HG03378 (cell line): Measurements from ENCODE around the gene FBXO9.
"Not testable (repeated sequence)": the region's sequence is repeated elsewhere in the genome, so short reads cannot be mapped to it uniquely, and the experiment has no call there.

Source experiments
- ATAC-seq: cut with Tn5 transposase; IDR thresholded peaks from one replicate; pipeline ENCODE4 v1.9.1; 2021; ENCODE audit warnings: mild to moderate bottlenecking, moderate library complexity; ENCODE audit not compliant: unreplicated experiment

FBXO9 gene

DNA sequence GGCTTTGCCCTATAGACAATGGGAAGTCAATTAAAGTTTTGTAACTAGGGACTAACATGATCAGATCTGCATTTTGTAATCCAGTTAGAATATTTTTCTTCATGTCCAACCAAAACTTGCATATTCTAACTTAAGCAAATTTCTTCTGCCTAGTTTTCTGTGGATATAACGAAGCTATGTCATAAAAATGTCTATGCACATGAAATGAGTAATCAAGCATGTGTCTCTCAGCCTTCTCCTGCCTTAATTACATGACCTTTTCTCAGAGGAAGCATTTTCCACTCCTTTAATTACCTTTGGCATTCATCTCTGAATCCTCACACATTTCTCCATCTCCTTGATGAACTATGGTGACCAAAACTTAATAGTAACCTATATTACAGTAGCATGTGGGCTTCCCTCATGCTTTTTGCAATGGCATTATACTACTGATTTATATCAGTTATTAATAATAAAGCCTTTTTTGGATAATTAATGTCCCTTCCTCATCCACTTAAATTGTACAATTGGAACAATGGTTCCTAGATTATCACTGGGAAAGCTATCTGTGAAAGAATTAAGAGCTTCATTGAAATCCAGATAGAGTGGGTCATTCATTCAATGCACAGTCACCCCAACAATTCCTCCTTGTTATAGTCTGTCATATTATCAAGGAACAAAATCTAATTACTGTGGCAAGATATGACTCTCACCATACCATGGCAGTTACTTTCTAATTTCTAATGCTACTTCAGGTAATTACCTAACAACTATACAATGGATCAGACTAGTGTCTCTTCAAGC, 19.1 kb upstream of the FBXO9 start:
- ATAC-seq: no peak

DNA sequence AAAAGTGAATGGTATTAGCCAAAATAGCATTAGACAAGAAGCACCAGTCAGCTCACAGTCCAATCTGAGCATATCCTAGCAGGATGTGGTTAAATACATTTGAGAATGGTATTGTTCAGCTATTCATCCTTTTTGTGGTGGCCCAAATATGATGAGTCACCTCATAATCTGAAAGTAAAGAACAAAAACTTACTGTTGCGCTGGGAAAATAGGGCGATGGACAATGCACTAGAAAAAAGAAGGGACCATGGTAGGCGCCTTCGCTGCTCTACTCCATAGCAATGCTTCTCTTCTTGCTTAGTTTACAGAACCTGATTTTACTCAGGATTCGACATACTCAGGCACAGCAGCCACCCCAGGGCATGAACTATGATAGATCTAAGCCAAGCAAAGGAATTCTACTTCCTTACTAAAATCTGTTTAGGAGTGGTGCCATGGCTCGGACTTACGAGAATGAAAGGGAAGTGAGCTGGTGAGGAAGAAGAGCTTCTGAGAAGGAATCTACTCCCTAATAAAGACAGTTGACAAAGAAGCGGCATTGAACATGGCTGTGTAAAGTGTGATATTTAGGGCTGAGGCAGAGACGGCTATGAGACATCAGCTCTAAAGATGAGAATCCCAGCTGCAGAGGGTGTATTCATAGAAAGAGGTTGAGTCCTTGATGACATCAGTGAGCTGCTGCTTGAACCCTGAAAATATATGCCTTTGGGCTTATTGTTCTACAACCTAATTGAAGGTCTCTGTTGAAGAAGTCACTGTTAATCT, 16.6 kb upstream of the FBXO9 start:
- ATAC-seq: peak; percentile 97

DNA sequence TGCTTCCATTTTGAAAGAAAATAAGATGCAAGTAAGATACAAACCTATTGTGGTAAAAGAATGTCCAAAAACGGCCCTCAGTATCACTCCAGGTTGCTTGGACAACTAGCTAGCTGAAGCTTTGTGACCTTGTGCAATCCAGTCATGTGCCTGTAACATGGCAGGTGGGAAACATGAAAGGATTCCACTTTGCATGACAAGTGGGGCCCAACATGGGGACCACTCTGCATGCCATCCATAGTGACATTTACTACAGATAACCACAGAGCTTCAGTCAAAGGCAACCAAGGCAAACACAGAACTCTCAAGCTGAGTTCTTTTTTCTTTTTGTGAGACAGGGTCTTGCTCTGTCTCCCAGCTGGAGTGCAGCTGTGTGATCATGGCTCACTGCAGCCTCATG, 15.8 kb upstream of the FBXO9 start:
- ATAC-seq: no peak

DNA sequence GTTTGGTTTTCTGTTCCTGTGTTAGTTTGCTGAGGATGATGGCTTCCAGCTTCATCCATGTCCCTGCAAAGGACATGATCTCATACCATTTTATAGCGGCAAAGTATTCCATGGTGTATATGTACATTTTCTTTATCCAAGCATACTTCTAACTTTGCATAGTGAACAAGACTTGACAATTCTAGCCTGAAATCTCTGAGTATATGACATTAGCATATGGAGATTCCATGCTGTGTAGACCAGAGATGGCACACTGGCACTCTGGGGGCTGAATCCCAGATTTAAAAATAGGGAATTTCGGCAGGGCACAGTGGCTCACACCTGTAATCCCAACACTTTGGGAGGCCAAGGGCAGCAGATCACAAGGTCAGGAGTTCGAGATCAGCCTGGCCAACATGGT, 13.1 kb upstream of the FBXO9 start:
- not testable (repeated sequence) for ATAC-seq

DNA sequence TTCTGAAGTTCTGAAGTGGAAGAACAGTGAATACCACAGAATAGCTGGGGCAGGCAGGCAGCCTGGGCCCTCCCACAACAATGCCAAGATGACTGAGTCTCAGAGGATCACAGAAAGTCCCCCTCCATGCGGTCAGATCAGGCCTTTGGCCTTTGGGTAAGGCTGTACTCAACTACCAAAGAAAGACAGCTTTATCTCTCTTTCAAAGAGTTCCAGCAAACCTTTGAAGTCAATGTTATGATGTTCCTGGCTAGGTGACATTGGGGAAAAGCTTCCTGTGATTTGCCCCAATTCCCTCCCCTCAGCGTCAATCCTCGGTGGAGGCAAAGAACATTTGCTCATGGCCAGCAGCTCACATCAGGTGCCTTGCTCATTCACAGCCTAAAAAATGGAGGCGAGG, 10.7 kb upstream of the FBXO9 start:
- ATAC-seq: no peak

DNA sequence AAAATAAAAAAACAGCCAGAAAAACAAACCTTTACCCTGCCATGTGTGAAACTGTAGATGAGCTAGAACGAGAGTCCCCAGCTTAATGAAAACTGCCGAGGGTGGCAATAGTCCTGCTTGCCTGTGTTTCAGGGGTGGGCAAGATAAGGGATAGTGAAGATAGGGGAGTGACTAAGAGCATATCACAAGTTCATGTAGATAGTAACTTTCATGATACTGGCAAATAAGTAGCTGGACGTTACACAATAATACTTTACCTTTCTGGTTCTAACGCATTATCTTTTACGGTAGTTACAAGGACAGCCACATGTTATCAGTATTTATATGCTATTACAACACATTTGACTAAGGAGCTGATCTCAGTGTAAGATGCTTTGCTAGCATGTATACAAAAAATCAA, 9.3 kb upstream of the FBXO9 start:
- ATAC-seq: no peak

DNA sequence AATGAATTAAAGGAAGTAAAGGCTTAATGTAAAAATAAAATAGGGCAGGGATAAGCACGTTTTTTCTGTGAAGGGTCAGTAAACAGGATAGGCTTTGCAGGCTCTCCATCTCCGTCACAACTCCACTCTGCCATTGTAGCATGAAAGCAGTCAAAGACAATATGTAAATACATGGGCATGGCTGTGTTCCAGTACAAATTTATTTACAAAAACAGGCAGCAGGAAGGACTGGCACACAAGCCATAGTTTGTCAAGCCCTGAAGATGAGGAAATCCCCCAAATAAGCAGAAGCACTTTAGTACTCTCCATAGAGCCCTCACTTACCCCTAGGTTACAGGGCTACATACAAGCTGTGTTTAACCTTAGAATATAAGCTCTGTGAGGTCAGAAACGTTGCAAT, 8.9 kb upstream of the FBXO9 start:
- no peak for ATAC-seq

DNA sequence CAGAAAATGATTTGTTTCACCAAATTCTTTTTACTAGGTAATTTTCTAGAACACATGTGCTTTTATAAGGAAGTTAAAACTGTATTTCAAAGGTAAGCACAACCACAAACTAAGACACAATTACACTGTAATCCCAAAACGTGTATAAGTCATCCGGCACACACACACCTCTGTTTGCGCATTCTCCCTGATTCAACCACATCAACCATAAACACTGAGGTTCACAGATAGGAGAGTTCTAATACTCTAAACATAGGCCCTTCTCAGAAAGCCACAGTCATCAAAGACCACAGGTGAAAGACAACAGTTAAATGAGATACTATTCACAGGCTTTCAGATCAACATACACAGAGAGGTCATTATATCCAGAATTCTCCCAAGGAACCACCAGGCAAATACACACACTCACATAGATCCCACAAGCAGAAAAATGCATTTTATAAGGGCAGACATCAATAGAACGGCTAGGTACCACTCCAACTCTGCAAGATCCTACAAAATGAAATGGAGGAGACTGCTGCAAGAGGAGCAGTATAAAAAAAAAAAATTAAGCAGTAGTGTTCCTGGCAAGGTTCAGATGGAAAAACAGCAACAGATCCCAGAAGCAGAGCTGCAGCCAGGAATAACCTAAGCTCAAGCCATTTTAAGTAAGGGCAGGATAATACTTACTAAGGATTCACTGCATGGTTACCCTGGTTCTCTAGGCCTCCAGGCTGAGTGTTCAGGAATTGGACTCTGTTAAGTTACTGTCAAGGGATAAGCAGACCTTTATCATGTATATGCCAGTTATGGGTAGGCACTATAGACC, 6.6 kb upstream of the FBXO9 start:
- ATAC-seq: no peak

DNA sequence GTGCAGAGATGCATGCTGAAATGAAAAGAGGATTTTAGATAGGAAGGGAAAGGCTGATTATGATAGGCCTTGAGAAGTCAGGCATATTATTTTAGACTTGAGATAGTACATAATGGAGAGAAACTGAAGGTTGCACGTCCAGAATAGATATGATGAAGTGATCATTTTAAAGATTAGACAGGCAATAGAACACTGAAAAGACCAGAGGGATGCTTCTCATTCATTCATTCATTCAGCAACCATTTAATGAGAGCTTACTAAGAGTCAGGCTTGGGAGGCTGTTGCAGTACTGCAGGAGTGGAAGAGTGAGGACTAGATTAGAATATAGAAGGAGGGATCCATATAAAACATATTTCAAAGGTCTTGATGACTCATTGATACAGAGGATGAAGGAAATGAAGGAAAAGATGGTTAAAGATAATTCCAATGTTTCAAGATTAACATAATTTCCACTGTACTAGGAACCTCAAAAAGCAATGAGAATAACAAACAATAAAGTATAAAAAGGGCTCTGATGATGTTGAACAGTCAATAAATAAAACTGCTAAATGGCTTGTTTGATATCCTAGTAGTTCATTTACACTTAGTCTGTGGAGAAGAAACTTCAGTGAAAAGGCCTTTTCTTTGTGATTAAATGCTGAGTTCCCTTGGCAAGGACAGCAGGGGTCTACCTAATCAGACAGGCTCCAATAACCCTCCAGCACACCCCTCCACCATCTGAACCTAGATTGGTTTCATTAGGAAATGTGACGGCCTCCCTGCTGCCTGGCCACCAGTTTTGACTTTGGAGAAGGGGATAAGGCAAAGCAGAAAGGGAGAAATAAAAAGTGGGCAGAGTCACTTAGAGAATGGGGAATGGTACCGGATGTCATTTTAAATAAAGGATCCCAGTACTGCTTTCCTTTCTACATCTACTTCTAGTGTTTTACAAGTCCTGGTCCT, 5.3 kb upstream of the FBXO9 start:
- ATAC-seq: no peak

DNA sequence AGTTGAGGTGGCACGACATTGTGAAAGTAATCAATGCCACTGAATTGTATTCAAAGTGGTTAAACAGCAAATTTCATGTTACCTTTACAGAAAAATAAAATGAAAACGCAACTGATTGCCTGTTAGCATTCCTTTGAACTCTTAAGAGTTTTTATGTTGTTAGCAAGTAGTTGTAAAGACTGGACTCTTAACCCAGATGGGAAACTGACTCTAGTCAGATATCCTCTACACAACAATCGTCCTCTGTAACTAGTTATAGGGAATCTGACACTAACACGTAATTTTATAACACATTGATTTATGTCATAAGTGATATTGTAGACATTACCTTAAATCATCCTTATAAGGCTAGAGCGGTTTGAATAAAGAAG, 3.0 kb upstream of the FBXO9 start:
- ATAC-seq: no peak

DNA sequence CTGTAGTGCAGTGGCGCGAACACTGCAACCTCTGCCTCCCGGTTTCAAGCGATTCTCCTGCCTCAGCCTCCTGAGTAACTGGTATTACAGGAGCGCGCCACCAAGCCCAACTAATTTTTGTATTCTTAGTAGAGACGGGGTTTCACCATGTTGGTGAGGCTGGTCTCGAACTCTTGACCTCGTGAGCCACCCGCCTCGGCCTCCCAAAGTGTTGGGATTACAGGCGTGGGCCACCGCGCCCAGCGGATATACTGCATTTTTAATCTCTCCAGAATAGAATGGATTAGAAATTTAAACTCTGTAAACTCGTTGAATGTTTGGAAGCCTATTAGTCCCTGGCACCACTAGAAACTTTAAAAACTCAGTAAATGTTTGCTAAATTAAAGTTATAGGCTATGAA, 949 bp upstream of the FBXO9 start:
- ATAC-seq: not testable (repeated sequence)

DNA sequence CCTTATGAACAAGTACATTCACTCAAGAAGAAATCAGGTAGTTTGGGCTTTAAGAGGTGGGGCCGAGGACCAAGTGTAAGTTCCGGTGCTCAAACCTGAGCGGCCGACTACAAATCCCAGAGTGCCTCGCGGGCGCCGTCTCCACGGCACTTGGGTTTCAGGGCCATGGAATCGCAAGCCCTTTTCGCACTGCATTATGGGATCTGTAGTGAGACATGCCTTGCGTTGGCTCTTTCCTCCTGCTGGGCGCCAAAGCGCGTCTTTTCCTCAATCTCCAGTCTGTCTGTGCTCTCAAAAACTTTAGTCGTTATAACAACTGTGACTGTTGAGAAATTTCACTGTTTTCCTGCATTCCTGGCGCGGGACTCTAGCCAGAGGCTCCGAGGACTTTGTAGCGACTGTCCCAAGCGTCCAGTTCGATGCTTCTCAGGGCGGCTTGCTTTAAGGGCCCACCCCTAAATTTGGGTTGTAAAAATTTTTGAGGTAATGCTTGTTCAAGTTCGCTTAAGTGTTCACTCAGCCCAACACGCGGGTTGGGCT, 408 bp upstream of the FBXO9 start:
- ATAC-seq: peak; percentile 85

DNA sequence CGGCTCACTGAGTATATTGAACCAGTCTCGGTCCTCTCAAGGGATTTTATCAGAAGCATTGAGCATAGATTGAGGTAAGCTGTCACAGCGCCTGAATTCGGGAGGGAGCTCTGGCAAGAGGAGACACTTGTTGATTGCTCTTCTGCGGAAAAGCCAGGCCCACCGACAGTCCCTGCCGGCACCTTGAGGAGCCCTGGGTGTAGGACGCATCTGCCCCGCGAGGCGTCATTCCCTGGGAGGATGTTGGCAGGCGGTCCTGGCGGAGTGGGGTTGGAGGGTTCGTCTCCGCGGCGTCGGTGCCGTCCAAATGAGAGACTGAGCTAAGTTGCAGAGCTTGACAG, 843 bp downstream of the FBXO9 start:
- ATAC-seq: no peak

DNA sequence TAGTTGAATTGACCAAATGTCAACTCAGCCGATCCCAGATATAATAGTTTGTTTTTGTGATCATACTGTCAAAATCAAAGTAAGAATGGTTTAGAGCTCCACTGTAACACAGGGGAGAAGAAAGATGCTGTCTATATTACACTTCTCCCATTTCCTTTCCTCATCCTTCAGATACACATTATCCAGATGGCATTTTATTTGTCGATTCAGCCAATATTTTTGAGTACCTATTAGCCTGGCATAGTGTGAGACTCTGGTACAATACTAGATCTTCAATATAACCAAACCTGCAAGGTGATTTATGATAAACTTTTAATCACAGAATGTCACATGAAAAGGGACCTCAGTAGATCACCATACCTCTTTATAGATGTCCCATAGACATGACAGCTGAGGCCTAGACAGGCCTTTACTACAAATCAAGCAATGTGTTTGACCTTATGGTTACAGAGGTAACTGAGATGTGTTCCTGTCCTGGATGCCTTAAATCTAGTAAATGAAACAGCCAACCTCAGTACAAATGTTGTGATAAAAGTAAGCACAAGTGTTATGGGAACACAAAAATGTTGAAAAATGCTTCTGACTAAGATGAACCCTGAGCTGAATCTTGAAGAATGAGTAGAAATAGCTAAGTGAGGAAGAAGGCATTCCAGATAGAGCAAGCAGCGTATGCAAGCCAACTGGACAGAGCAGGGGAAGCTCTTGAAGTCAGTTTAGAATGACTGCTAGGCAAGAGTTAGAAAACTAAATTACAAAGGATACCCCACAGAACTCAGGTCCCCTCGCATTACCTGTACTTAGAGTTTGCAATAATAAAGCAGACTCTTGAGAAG, 1.9 kb downstream of the FBXO9 start:
- ATAC-seq: no peak

DNA sequence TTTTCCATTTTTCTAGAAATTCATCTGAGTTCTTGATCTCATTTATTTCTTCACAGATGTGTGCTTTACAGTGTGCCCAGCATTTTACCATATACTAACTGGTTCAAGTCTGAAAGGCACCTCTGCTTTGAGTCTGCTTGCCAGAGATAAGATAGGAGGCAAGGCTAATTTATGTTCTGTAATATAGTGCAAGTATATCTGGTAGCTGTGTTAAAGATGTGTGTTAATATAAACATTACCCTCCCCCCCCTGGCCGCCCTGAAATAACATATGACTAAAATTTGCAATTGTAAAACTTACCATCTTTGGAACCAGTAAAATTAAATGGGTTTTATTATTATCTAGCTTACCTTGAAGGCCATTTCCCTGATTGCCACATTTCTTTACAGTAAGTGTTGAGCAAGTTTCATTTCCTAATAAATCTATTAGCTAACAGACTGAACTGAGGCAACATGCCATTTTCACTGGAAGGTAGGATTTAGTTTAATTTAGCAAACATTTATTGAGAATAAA, 2.7 kb downstream of the FBXO9 start:
- no peak for ATAC-seq

DNA sequence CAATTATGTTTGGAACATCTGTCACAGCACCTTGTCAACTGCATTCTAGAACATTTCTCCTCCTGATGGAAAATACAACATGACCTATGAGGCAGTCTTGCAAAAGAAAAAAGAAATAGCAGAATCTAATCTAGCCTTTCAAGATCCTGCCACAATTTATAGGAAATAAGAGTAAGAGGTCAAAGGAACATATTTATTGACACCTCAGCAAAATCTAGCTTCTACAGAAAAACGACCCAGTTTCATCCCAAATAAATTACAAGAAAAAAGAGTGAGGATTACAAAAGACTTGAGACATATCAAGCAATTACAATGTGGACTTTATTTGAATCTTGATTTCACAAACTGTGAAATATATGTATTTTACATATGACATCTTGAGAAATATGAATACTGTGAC, 4.2 kb downstream of the FBXO9 start:
- ATAC-seq: no peak

DNA sequence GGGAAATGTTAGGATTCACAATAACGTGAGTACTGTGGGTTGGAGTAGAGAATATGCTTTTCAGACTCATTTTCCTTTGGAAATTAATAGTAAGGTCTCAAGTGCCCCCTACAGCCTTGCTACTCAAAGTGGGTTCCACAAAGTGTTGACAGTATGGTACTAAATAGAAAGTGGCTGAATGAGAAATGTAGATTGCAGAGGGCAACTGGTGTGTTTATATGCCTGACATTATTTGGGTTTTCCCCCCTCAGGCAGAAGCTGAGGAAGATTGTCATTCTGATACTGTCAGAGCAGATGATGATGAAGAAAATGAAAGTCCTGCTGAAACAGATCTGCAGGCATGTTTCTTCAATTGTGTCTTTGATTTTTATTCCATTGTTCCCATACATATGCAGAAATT, 5.6 kb downstream of the FBXO9 start:
- ATAC-seq: peak; percentile 72

DNA sequence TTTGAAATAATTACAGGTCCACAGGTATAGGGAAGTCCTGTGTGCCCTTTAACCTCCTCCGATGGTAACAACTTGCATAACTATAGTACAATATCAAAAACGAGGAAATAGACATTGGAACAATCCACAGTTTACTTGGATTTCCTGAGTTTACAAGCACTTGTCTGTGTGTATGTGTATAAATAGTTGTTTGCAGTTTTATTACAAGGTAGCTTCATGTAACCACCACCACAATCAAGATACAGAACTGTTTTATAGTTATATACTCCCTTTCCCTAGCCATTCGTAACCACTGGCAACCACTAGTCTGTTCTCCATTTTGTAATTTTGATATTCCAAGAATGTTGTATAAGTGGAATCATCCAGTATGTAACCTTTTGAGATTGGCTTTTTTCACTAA, 9.1 kb downstream of the FBXO9 start:
- no peak for ATAC-seq

DNA sequence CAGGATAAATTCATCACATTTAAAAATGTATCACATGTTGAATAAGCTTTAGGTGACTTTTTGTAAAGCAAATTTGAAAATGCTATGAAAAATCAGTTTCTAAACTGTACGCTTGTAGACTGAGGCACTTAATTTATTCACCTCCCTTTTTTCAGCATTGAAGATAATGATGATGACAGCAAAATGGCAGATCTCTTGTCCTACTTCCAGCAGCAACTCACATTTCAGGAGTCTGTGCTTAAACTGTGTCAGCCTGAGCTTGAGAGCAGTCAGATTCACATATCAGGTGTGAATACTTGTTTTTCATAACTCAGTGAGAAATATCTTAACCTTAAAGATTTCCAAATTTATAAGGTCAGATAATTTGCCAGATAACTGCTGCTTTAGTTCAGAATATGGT, 15.6 kb downstream of the FBXO9 start:
- no peak for ATAC-seq
